GM19395 (cell line): ENCODE results near the gene BICRA.
"Not testable (repeated sequence)": the region's sequence is repeated elsewhere in the genome, so short reads cannot be mapped to it uniquely, and the experiment has no call there.

Experiments
- ATAC-seq: cut with Tn5 transposase; IDR thresholded peaks from one replicate; pipeline ENCODE4 v1.9.1; 2021; ENCODE audit warnings: mild to moderate bottlenecking, moderate library complexity; ENCODE audit not compliant: unreplicated experiment

The BICRA gene

DNA sequence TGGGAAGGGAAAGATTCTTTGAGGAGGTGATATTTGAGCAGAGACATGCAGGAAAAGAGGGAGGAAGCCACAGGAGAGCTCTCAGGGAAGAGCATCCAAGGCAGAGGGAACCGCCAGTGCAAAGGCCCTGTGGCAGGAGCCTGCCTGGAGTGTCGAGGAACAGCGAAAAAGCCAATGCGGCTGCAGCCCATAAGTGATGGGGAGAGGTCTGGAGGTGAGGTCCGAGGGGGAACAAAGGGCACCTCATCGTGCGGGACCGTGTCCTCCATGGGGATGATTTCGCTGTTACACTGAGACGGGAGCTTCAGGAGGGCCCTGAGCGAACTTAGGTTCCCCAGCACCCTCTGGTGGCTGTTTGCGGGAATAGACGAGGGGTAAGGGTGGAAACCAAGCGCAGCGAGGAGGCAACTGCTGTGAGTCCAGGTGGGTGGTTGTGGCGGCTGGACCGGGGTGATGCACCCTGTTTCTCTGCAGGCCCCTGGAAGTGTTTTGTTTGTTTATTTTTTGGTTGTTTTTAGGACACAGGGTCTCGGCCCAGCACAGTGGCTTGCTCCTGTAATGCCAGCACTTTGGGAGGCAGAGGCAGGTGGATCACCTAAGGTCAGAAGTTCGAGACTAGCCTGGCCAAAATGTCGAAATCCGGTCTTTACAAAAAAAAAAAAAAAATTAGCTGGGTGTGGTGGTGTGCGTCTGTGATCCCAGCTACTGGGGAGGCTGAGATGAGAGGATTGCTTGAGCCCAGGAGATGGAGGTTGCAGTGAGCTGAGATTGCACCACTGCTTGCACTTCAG lies 98.4 kb downstream of the BICRA start:
- ATAC-seq: no peak

DNA sequence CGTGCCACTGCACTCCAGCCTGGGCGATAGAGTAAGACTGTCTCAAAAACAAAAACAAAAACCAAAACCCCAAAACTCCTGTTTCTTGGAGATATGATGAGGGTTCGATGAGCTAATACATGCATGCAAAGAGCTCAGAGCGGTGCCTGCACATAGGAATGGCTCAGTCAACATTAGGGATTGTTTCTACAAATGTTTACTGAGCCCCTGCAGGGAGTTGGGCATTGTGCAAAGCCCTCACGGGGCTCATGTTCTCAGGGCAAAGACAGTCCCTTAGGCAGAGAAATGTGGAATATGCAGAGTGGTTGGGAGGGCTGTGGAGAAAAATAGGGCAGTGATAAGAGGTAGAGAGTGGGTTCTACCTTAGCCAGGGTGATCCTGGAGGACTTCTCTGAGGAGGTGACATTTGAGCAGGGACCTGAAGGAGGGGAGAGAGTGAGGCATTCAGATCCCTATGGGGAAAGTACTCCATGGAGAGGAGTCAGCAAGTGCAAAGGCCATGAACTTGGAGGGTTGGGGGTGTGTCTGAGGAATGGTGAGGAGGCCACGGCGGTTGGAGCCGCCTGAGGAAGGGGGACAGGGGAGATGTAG lies 102.8 kb downstream of the BICRA start:
- no peak for ATAC-seq

DNA sequence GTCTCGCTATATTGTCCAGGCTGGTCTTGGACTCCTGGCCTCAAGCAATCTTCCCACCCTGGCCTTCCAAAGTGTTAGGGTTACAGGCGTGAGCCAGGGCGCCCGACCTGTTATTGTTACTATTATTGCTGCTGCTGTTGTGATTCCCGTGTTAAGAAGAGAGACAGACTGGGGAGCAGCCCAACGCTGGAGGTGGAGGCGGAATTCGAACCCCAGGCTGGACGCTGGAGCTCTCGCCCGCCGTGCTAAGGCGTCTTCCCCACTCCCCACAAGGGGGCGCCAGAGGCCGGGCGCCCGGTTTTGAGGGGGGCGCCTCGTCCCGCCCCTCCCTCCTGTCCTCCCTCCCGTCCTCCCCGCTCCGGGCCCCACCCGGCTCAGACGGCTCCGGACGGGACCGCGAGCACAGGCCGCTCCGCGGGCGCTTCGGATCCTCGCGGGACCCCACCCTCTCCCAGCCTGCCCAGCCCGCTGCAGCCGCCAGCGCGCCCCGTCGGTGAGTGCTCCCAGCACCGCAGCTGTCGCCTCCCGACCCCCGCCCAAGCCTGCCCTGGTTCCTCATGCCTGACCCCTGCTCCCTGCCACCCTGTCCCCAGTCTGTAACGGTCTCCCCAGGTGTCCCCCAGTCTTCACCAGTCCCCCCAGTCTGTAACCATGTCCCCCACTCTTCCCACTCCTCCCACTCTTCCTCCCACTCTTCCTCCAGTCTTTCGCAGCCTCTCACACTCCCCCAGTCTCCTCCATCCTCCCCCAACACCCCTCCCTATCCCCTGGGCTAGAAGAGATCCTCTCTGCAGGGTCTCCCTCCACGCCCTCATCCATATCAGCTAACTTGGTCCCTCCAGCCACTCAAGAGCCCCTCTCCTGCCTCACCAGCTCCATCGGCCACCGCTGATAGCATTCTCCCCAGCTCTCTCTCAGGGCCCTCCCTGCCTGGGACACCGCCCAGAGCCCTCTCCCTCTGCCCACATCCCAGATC lies 104.4 kb downstream of the BICRA start, which contains the start of gene EHD2:
Gene EHD2, plus strand, starts transcription at position 377 of the 976 bp plus-strand sequence. CDS start 3,191 bp downstream, outside the sequence.
- ATAC-seq: no peak

DNA sequence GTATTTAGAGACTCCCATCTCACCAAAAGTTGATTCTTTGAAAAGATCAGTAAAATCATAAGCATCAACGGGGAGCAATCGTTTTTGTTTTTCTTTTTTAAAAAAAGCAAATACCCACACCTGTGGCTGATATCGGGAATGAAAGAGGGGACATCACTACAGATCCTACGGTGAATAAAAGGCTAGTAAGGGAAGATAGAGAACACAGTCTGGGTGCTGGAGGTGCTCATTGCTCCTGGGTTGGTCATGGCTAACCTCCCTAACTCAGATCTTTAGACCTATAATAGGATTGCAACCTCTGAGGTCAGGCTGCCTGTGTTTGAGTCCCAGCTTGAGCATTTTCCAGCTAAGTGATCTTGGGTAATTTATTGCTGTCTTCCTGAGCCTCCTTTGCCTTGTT lies 105.4 kb downstream of the BICRA start:
- no peak for ATAC-seq

DNA sequence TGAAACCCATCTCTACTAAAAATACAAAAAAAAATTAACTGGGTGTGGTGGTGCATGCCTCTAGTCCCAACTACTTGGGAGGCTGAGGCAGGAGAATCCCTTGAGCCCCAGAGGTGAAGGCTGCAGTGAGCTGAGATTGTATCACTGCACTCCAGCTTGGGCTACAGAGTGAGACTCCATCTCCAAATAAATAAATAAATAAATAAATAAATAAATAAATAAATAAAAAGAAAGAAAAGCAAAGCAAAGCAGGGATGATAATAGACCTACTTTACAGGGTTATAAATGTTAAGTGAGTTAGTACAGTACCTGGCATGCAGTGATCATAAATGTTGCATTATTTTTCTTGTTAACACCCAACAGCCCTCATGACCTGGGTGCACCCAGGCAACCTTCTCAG lies 105.9 kb downstream of the BICRA start:
- not testable (repeated sequence) for ATAC-seq

DNA sequence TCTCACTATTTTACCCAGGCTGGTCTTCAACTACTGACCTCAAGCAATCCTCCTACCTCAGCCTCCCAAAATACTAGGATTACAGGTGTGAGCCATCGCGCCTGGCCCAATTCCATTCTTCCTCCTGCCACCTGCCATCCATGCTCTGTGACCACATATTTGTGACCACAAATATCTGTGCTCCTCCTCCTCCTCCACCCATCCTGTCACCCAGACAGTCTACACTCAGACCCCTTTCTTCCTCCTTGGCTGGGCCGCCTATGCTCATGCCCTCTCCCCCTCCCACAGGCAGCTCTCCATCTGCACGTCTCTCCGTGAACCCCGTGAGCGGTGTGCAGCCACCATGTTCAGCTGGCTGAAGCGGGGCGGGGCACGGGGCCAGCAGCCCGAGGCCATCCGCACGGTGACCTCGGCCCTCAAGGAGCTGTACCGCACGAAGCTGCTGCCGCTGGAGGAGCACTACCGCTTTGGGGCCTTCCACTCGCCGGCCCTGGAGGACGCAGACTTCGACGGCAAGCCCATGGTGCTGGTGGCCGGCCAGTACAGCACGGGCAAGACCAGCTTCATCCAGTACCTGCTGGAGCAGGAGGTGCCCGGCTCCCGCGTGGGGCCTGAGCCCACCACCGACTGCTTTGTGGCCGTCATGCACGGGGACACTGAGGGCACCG lies 107.5 kb downstream of the BICRA start:
- ATAC-seq: no peak

DNA sequence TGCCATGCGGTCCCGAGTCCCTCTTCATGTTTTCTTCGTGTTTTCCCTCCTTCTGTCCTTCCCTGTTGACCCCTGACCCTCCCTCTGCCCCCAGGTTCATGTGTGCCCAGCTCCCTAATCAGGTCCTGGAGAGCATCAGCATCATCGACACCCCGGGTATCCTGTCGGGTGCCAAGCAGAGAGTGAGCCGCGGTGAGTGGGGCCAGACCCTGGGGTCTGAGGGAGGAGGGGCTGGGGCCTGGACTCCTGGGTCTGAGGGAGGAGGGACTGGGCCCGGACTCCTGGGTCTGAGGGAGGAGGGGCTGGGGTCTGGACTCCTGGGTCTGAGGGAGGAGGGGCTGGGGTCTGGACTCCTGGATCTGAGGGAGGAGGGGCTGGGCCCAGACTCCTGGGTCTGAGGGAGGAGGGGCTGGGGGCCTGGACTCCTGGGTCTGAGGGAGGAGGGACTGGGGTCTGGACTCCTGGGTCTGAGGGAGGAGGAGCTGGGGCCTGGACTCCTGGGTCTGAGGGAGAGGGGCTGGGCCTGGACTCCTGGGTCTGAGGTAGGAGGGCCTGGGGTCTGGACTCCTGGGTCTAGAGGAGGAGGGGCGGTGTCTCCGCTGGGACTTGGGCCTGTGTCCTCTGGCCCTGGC lies 109.6 kb downstream of the BICRA start:
- ATAC-seq: not testable (repeated sequence)

DNA sequence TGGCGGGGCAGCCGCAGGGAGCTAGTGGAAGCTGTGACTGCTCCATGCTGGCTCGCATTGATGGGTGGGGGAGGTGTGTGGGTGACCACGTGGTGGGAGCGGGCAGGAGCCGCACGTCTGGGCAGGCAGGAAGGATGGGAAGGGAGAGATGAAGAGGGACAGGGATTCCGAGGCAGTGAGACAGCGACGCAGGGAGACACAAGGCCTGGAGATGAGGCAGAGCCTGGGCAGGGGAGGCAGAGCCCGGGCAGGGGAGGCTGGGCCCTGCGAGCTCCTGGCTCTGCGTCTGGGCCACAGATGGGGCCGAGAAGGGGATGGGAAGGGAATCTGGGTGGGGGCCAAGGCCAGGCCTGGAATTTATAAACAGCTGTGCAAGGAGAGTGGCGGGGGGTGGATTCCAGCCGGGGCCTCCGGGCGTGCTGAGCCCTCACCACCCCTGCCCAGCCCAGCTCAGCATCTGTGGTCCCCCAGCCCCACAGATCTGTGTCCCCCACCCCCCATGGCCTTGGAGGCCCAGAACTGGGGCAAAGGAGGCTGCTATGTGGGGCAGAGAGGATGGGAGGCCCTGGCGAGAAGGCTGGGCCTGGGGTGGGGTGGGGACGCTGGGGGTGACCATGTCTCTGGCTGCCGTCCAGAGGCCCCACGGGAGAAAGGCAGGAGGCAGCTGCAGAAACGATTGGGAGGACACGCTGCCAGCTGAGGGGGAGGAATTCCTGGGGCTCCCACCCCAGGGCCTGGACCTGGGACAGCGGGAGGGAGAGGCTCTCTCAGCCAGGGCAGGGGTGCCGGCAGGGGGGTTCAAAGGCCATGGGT lies 110.3 kb downstream of the BICRA start:
- no peak for ATAC-seq

DNA sequence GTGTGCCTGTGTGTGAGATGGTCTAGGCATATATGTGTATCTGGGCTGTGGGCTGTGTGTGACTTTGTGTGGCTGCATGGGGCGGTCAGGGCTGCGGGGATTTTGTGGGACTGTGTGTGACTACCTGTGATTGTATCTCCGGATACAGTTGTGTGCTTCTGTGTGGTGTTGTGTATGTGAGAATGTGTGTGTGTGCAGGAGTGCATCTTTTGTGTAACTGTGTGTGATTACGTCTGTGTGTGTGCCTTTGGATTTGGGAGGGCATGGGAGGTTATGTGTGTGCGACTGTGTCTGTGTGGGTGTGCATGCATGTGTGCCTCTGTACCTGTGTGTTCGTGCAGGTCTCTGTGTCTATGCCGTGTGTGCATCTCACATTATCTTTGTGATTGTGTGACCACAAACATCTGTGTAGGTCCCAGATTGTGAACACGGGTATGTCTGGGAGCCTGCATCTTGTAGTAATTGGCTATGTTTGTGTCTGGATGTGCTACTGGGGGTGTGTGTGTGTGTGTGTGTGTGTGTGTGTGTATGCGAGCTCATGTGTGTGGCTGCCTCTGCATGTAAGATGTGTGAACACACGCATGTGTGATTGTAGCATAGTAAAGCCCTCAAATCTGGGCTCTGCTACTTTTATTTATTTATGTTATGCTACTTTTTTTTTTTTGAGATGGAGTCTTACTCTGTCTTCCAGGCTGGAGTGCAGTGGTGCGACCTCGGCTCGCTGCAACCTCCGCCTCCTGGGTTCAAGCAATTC lies 111.9 kb downstream of the BICRA start:
- no peak for ATAC-seq

DNA sequence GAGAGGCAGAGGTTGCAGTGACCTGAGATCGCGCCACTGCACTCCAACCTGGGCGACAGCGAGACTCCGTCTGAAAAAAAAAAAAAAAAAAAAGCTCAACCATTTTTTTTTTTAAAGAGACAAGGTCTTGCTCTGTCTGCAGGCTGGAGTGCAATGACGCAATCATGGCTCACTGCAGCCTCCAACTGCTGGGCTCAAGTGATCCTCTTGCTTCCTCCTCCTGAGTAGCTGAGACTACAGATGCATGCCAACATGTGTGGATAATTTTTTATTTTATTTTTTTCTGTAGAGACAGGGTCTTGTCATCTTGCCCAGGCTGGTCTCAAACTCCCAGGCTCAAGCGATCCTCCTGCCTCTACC lies 114.6 kb downstream of the BICRA start:
- no peak for ATAC-seq

DNA sequence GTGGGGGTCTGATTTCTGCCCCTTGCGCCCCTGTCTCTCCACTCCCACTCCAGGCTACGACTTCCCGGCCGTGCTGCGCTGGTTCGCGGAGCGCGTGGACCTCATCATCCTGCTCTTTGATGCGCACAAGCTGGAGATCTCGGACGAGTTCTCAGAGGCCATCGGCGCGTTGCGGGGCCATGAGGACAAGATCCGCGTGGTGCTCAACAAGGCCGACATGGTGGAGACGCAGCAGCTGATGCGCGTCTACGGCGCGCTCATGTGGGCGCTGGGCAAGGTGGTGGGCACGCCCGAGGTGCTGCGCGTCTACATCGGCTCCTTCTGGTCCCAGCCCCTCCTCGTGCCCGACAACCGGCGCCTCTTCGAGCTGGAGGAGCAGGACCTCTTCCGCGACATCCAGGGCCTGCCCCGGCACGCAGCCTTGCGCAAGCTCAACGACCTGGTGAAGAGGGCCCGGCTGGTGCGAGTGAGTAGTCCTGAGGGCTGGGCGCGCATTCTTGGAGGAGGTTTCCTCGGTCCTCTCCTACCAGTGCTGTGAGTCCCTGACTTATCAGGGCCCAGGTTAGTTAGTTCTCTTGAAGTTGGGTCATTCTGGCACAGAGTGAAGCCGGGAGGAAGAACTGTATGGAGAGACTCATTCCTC lies 116.9 kb downstream of the BICRA start:
- no peak for ATAC-seq

DNA sequence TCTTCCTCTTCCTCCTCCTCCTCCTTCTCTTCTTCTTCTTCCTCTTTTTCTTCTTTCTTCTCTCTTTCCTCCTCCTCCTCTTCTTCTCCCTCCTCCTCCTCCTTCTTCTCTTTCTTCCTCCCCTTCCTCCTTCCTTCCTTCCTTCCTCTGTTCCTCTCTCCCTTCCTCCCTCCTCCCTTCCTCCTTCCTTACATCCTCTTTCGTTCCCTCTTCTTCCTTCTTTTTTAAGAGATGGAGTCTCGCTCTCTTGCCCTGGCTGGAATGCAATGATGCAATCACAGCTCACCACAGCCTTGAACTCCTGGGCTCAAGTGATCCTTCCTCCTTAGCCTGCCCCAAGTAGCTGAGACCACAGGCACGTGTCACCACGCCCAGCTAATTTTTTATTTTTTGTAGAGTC lies 117.5 kb downstream of the BICRA start:
- no peak for ATAC-seq

DNA sequence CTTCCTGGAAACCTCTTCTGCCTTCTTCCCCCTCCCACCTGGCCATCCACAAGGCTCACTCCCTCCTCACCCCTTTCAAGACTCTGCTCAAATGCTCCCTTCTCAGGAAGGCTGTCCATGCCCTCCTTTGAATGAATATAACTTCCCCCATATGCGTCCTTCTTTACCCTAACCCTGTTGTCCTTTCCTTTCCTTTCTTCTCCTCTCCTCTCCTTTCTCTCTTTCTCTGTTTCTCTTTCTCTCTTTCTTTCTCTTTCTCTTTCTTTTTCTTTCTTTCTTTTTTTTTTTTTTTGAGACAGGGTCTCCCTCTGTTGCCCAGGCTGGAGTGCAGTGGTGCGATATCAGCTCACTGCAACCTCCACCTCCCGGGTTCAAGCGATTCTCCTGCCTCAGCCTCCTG lies 119.4 kb downstream of the BICRA start:
- ATAC-seq: not testable (repeated sequence)

DNA sequence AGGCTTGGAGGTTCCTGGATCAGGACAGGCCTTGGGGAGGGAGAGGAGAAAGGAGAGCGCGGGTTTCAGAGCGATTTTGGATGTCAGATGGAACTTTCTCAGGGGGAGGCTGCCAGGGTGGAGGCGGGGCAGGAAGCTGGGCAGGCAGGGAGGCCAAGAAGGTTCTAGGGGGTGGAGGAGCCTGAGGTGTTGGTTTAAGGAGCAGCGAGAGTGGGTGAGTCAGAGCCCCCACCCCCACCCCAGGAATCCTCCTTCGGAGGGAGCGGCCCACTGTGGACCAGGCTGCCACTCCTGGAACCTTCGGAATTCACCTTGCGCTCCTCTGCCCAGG lies 120.5 kb downstream of the BICRA start:
- no peak for ATAC-seq

DNA sequence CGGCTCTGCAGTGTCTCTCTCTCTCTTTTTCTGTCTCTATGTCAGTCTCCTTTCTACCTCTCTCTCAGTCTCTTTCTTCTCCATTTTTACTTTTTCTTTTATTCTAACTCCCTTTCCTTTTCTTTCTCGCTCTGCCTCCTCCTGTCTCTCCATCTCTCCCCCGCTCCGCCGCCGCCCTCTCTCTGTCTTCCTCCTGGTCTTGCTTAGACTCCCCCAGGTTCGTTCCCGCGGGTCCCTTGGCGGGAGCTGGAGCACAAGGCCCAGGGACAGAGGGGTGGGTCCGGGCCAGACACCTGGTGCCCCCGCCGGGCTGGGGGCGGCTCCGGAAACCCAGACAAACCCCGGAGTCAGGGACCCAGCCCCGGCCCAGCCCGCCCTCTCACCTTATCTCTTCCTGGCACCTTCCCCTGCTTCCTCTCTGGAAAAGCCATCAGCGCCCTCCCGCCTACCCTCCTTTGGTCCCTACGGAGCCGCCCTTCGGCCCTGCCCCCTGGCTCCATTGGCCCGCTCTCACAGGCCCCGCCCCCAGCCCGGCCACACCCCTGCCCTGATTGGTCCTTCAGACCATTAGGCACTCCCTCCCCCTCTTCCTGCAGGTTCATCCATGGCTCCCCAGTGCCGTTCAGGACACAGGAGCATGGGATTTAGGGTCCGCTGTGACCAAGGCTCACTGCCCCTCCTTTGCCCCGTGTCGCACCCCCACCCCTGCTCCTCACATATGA lies 121.0 kb downstream of the BICRA start:
- no peak for ATAC-seq

DNA sequence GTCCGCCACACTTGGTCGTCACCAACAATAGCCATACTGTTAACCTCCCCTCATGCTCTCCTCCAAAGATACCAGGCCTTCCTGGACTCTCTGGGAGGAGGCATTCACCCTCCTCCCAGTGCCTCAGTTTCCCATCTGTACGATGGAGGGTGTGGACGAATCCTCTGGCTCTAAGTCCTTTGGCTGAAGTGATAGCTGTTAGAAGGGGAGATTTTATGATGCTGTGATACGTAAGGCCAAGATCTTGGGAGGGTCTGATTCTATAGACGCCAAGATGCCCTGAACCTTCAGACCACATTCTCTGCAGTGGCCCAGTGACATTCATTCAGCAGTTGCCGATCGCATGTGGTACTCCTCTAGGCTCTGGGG lies 121.6 kb downstream of the BICRA start:
- ATAC-seq: no peak

DNA sequence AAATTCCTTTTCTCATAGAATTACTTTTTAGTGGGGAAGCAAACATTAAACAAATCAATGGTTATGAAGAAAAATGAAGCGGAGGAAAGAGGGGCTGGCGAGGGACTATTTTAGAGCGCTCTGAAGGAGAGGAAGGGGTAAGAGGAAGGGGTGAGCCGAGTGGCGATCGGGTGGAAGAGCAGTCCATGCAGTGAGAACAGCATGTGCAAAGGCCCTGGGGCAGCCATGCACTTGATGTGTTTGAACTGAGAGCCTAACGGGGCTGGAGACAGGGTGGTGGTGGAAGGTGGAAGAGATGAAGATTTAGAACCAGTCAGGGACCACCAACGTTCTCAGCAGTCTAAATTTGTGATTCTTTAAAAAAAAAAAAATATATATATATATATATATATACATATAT lies 122.0 kb downstream of the BICRA start:
- no peak for ATAC-seq

DNA sequence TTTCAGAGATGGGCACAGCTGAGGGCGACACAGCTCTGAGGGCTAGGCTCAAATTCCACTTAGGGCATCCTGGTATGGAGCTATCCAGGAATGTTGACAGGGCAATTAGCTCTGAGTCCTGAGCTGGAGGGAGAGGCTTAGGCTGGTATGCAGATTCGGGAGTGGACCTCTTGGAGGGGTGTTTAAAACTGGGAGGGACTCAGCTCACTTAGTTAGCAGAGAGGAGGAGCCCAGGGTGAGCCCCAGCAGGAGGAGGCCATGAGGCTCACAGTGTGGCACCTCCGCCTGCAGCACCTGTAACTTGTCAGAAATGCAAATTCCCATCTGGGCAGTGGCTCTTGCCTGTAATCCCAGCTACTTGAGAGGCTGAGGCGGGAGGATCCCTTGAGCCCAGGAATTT lies 126.2 kb downstream of the BICRA start:
- ATAC-seq: no peak
